Fibroblast of peridontal ligament (primary cell): ENCODE results near the gene APOA5.
"Not testable (repeated sequence)": the region's sequence is repeated elsewhere in the genome, so short reads cannot be mapped to it uniquely, and the experiment has no call there.

Experiments
- DNase-seq: peaks from one replicate; pipeline ENCODE4 v3.0.0-alpha.2; 2010; ENCODE audit errors: extremely low read depth

APOA5 gene

GRCh38 chr11:116828632-116829524, 37.2 kb upstream of the APOA5 start:
- no peak for DNase-seq

GRCh38 chr11:116827461-116827860, 35.8 kb upstream of the APOA5 start:
- no peak for DNase-seq

DNA sequence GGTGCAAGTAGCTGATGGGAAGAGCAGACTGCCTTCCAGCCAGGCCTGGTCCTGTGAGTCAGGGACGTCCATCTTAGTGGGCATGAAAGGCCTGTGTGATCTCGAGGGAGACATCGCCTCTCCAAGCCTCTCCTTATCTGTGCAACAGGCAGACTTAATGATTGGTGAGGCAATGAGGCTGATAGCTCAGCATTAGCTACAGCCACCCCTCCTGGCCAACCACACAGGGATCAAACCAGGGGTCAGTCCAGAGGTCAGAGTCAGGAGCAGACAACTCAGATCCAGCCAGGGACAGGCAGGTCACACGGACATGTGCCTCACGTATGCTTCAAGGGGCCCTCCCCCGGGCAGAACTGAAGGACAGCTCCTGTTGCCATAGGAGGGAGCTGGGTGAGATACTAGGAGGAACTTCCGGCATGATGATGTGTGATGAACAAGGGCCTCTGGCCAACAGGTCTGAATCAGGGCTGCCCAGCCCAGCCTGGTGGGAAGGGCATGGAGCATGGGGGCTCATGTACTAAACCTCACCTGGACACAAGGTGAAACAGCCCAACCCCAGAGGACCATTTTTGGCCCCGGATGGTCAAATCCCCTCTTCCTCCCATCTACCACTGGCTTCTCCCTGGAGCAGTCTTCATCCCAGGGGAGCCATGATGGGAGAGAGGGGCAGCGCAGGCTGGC, 35.2 kb upstream of the APOA5 start:
- DNase-seq: no peak

GRCh38 chr11:116825854-116826750, 34.4 kb upstream of the APOA5 start:
- no peak for DNase-seq

DNA sequence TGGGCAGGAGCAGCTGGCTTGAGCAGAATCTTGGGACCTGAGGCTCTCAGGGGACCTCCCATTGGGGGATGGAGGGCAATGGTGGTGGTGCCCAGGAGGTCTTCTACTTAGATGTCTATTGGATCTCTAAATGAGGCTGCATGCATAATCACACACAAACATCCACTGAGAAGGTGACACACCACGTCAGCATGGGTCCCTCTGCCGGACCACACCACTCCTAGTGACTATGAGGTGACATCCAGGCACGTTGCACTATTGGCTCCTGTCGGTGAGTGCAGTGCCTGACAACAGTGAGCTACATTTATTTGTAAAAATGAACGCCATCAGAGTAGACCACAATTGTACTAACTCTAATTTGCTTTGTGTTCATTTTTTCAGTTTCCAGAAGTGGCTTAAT, 33.8 kb upstream of the APOA5 start:
- no peak for DNase-seq

- no peak for DNase-seq
Observed at GRCh38 chr11:116823031-116823843, 31.6 kb upstream of the APOA5 start, which contains the start of gene APOA4. Gene APOA4, minus strand, starts transcription at chr11:116823304. Its CDS starts 113 bp downstream, at chr11:116823191.

- DNase-seq: no peak
Observed at GRCh38 chr11:116822575-116822974, 30.9 kb upstream of the APOA5 start.

GRCh38 chr11:116821050-116821918, 29.6 kb upstream of the APOA5 start:
- no peak for DNase-seq

DNA sequence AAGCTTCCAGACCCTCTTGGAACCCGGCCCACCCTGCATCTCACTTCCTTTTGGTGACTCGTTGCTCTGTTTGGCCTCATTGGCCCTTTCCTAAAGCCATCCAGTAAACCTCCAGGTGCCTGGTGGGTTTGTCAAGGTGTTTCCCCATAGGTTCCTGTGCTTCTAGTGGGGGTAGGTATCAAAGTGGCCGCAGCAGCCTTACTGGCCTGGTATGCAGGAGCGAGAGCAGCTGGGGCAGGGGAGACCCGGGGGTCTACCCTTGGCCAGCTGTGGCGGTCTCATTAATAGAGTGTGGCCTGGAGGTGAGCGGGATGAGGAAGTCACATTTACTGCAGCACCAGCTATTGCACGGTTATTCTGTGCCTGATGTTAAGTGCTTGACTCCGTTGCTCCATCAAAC, 27.4 kb upstream of the APOA5 start:
- DNase-seq: no peak

DNA sequence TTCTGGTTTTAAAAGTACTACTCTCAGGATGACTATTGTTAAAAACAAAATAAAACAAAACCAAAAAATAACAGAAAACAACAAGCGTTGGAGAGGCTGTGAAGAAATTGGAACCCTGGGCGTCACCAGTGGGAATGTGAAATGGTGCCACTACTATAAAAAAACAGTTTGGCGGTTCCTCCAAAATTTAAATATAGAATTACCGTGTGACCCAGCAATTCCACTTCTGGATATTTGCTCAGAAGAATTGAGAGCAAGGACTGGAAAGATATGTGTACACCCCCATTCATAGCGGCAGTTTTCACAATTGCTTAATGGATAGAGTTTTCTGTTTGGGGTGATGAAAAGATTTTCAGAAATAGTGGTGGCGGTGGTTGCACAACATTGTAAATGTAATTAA, 22.8 kb upstream of the APOA5 start:
- no peak for DNase-seq

- DNase-seq: no peak
Observed at GRCh38 chr11:116813781-116814471, 22.2 kb upstream of the APOA5 start.

DNA sequence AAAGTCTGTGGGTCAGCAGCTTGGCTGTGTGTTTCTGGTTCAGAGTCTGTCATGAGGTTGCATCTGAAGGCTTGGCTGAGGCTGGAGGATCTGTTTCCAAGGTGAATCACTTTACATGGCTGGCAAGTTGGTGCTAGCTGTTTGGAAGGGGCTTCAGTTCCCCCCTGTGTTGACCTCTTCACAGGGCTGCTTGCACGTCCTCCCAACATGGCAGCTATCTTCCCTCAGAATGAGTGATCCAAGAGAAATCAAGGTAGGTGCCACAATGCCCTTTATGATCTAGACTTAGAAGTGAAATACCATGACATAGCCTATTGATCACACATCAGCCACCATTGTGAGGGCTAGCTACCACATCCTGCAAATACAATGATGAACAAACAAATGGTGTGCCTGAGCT, 21.5 kb upstream of the APOA5 start:
- DNase-seq: no peak

DNA sequence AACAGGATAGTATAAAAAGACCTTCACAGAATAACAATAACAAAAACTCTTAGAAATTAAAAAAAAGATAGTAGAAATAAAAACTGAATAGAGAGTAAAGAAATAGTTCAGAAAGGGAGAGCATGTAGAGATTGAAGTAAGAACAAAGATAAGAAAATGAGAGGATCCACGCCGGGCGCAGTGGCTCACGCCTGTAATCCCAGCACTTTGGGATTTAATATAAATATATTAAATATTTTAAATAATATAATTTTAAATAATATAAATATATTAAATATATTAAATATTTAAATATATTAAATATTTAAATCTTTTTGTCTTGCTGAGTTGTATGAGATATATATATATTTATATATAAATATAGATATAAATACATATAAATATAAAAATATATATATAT, 20.4 kb upstream of the APOA5 start:
- no peak for DNase-seq

- no peak for DNase-seq
Observed at GRCh38 chr11:116811194-116811593, 19.5 kb upstream of the APOA5 start.

- peak; percentile 26 for DNase-seq
Observed at GRCh38 chr11:116808262-116809175, 16.8 kb upstream of the APOA5 start.

DNA sequence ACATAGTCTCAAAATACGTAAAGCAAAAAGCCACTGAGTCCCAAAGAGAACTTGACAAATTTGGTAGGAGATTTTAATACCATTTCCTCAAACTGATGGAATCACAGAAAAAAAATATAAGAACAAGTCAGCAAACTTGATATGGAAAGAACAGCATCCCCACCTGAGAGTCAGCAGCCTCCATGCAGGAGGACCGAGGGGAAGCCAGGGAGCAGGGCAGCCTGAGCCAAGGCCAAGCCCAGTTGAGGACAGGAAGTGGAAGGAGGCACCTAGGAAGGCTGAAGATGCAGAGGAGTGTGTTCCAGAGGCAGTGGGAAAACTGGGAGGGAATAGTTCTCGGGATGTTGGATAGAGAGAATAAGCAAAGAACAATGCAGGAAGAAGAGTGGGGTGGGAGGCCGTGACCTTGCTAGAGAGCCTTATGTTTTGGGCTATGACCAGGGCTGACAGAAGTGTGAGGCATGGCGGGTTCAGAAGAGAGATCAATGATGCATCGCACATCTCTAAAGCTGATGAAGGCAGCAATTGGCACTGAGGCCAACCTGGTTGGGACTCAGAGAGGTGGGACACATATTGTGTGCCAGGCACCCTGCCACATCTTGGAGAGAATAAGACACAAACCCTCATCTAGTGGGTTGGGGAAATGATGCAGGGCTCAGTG, 16.1 kb upstream of the APOA5 start:
- no peak for DNase-seq

GRCh38 chr11:116804001-116804400, 12.3 kb upstream of the APOA5 start:
- DNase-seq: no peak

DNA sequence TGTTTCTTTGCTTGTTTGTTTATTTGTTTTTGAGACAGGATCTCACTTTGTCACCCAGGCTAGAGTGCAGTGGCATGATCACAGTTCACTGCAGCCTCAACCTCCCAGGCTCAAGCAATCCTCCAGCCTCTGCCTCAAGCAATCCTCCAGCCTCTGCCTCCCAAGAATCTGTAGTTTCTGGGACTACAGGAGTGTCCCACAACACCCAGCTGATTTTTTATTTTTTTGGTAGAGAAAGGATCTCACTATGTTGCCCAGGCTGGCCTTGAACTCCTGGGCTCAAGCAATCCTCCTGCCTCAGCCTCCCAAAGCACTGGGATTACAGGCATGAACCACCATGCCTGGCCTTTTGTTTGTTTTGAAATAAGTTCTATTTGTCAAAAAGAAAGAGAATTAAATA, 10.0 kb upstream of the APOA5 start:
- DNase-seq: not testable (repeated sequence)
